ENCODE results near the gene SUPT4H1. TPM values are rescaled to one million over a fixed set of nuclear protein-coding genes. Genes with fewer than 3 reads are reported as not detected.
A peak's percentile ranks its signal among the peaks of the same experiment; 100 is the strongest.

SUPT4H1 gene
- total and polyA plus RNA-seq, 10 donors = 37.8 to 106 (median 66.6) TPM

GRCh38 chr17:58318627-58319172 lies 33.3 kb downstream of the SUPT4H1 start:
- DNase-seq = peak; percentile 48
- peaks cover 0 to 29% (median 0%) of the 10 kb centered on the region in 6 donors for H3K36me3 ChIP-seq
- H3K27ac ChIP-seq = peak overlapping the region in 3 of 8 donors; percentile 27 to 70 (median 60)
- H3K27me3 ChIP-seq (replicated peaks in 1 of 7) = no peaks in the 10 kb centered on the region
- intact Hi-C loops (cut with DNase I; ENCODE audit: low total_unique reads) = loop anchor here (10.0 kb wide), 1 partner anchor 96 kb away; the partner anchor contains the start of gene RNF43
- H3K4me3 ChIP-seq = no peak overlapping the region
- no peaks in the 10 kb centered on the region for H3K9me3 ChIP-seq
- H3K4me1 ChIP-seq = peaks cover 0 to 28% (median 11%) of the 10 kb centered on the region in 6 donors
- WGBS, 5 donors = 80 to 89% (median 84%) methylated on average over 6 to 7 of the region's 7 CpGs
- no peak for TF ChIP-seq POLR2A (IDR thresholded peaks at IDR 0.05)
- TF ChIP-seq POLR2AphosphoS5 (IDR thresholded peaks at IDR 0.05) = no peak
- TF ChIP-seq CTCF (IDR thresholded peaks at IDR 0.05 in 8 of 11, conservative IDR thresholded peaks at IDR 0.05 in 3 of 11) = no peak

GRCh38 chr17:58318065-58318481 lies 33.9 kb downstream of the SUPT4H1 start:
- no peaks in the 10 kb centered on the region for H3K9me3 ChIP-seq
- WGBS, 5 donors = 91 to 97% (median 95%) methylated on average over 8 to 9 of the region's 9 CpGs
- TF ChIP-seq CTCF (IDR thresholded peaks at IDR 0.05 in 8 of 11, conservative IDR thresholded peaks at IDR 0.05 in 3 of 11) = no peak
- no peak for TF ChIP-seq POLR2AphosphoS5 (IDR thresholded peaks at IDR 0.05)
- intact Hi-C loops (cut with DNase I; ENCODE audit: low total_unique reads) = loop anchor here (10.0 kb wide), 1 partner anchor 97 kb away; the partner anchor contains the start of gene RNF43
- H3K36me3 ChIP-seq = peaks cover 0 to 29% (median 0%) of the 10 kb centered on the region in 6 donors
- peak; percentile 80 for DNase-seq
- H3K27ac ChIP-seq = peak overlapping the region in 7 of 8 donors; percentile 33 to 79 (median 60)
- no peak overlapping the region for H3K4me3 ChIP-seq
- peaks cover 0 to 22% (median 10%) of the 10 kb centered on the region in 6 donors for H3K4me1 ChIP-seq
- H3K27me3 ChIP-seq (replicated peaks in 1 of 7) = no peaks in the 10 kb centered on the region

- peak in 2 of 3 donors; percentile 18 to 76 for TF ChIP-seq POLR2AphosphoS5 (IDR thresholded peaks at IDR 0.05)
- peak; percentile 63 to 86 (median 82) for TF ChIP-seq CTCF (IDR thresholded peaks at IDR 0.05 in 8 of 11, conservative IDR thresholded peaks at IDR 0.05 in 3 of 11)
- TF ChIP-seq POLR2A (IDR thresholded peaks at IDR 0.05) = no peak
- 11 to 19% (median 18%) methylated on average over 5 of the region's 5 CpGs for WGBS, 5 donors
- Histone ChIP-seq H3K27me3 (replicated peaks in 1 of 7) (no peaks in the 10 kb centered on the region), H3K4me3 (no peak overlapping the region), H3K4me1 (peaks cover 0 to 19% (median 10%) of the 10 kb centered on the region in 6 donors), H3K9me3 (no peaks in the 10 kb centered on the region), H3K27ac (peak overlapping the region in 7 of 8 donors; percentile 33 to 79 (median 60)), H3K36me3 (peaks cover 0 to 27% (median 0%) of the 10 kb centered on the region in 6 donors)
- intact Hi-C loops (cut with DNase I; ENCODE audit: low total_unique reads) = loop anchor here (10.0 kb wide), 1 partner anchor 97 kb away; the partner anchor contains the start of gene RNF43
- DNase-seq = peak; percentile 85
These were observed 34.5 kb downstream of the SUPT4H1 start for GRCh38 chr17:58317421-58318064.

All from spleen (tissue), 11 donors.